Measurements from ENCODE around the gene TMEM109.

TMEM109 gene

GRCh38 chr11:60946601-60947264 lies 32.8 kb downstream of the TMEM109 start:
- DNase-seq: no peak

- no peak for DNase-seq
Observed at GRCh38 chr11:60947700-60948099, 33.7 kb downstream of the TMEM109 start.

GRCh38 chr11:60948250-60948649 lies 34.3 kb downstream of the TMEM109 start:
- DNase-seq: no peak

- DNase-seq: no peak
Observed at GRCh38 chr11:60950024-60950423, 36.1 kb downstream of the TMEM109 start.

- no peak for DNase-seq
Observed at GRCh38 chr11:60950933-60951605, 37.1 kb downstream of the TMEM109 start.

- no peak for DNase-seq
Observed at GRCh38 chr11:60951606-60951903, 37.6 kb downstream of the TMEM109 start.

- peak; percentile 79 for DNase-seq
Observed at GRCh38 chr11:60951904-60952741, 38.2 kb downstream of the TMEM109 start, which contains the start of gene SLC15A3. SLC15A3 (minus strand) TSS chr11:60952176; CDS start chr11:60951551, 625 bp downstream.

- no peak for DNase-seq
Observed at GRCh38 chr11:60952742-60953170, 38.8 kb downstream of the TMEM109 start.

- DNase-seq: no peak
Observed at GRCh38 chr11:60953781-60954180, 39.8 kb downstream of the TMEM109 start.

GRCh38 chr11:60954421-60954820 lies 40.5 kb downstream of the TMEM109 start:
- DNase-seq: peak; percentile 36 to 39

GRCh38 chr11:60955571-60955970 lies 41.6 kb downstream of the TMEM109 start:
- DNase-seq: no peak

- DNase-seq: no peak
Observed at GRCh38 chr11:60957188-60957587, 43.2 kb downstream of the TMEM109 start.

GRCh38 chr11:60959431-60959830 lies 45.5 kb downstream of the TMEM109 start:
- DNase-seq: no peak

- DNase-seq: no peak
Observed at GRCh38 chr11:60960405-60960804, 46.4 kb downstream of the TMEM109 start.

GRCh38 chr11:60964801-60965200 lies 50.8 kb downstream of the TMEM109 start:
- no peak for DNase-seq

GRCh38 chr11:60966890-60967289 lies 52.9 kb downstream of the TMEM109 start:
- DNase-seq: no peak

- DNase-seq: no peak
Observed at GRCh38 chr11:60968223-60968622, 54.3 kb downstream of the TMEM109 start.

GRCh38 chr11:60970369-60970774 lies 56.4 kb downstream of the TMEM109 start:
- DNase-seq: peak; percentile 25 to 43

GRCh38 chr11:60970890-60971289 lies 56.9 kb downstream of the TMEM109 start:
- no peak for DNase-seq

- no peak for DNase-seq
Observed at GRCh38 chr11:60971520-60971919, 57.6 kb downstream of the TMEM109 start, which contains the start of gene CD6. CD6 (plus strand) TSS chr11:60971680; CDS start chr11:60971866, 186 bp downstream.

- no peak for DNase-seq
Observed at GRCh38 chr11:60972182-60973030, 58.4 kb downstream of the TMEM109 start.
